Effector memory CD8-positive, alpha-beta T cell (primary cell): ENCODE measurements around the gene GPC3.

ENCODE experiments used
- ATAC-seq: fragments of 150-1000 bp; cut with Tn5 transposase; replicated peaks from 2 replicates; pipeline ENCODE4 v1.10.0; 2021; ENCODE audit warnings: mild to moderate bottlenecking, moderate library complexity
- DNase-seq, 3 experiments: peaks; one replicate each; pipeline ENCODE4 v3.0.0; 2021
- H3K27ac Mint-ChIP-seq, 2 donors: one replicate each; pipeline ENCODE4 v1.8.0; 2022; ENCODE audit warnings: mild to moderate bottlenecking in 2 of 2, mixed read lengths in 2 of 2, moderate library complexity in 2 of 2
- H3K27me3 Mint-ChIP-seq, 2 donors: one replicate each; pipeline ENCODE4 v1.8.0; 2022; ENCODE audit warnings: mixed read lengths in 2 of 2
- H3K36me3 Mint-ChIP-seq: one replicate; pipeline ENCODE4 v1.8.0; 2022; ENCODE audit warnings: mild to moderate bottlenecking, moderate library complexity, mixed read lengths; ENCODE audit not compliant: insufficient read depth
- H3K4me1 Mint-ChIP-seq, 2 donors: one replicate each; pipeline ENCODE4 v1.8.0; 2022; ENCODE audit warnings: low read depth in 2 of 2, mixed read lengths in 2 of 2
- H3K4me3 Mint-ChIP-seq, 2 donors: one replicate each; pipeline ENCODE4 v1.8.0; 2022; ENCODE audit warnings: mild to moderate bottlenecking in 2 of 2, mixed read lengths in 2 of 2, moderate library complexity in 2 of 2
- H3K9me3 Mint-ChIP-seq, 2 donors: one replicate each; pipeline ENCODE4 v1.8.0; 2022; ENCODE audit warnings: mixed read lengths in 2 of 2

The GPC3 gene

GRCh38 chrX:133587071-133587470, 398.3 kb downstream of the GPC3 start:
- DNase-seq = no peak
- no peaks in the 10 kb centered on the region for H3K4me1 Mint-ChIP-seq
- no peak overlapping the region for H3K4me3 Mint-ChIP-seq
- H3K27ac Mint-ChIP-seq = no peak overlapping the region
- H3K36me3 Mint-ChIP-seq = no peaks in the 10 kb centered on the region
- H3K27me3 Mint-ChIP-seq = no peaks in the 10 kb centered on the region
- H3K9me3 Mint-ChIP-seq = peaks cover 0 to 2% of the 10 kb centered on the region in 2 donors
- ATAC-seq = no peak

- H3K4me1 Mint-ChIP-seq = no peaks in the 10 kb centered on the region
- no peak overlapping the region for H3K4me3 Mint-ChIP-seq
- no peaks in the 10 kb centered on the region for H3K27me3 Mint-ChIP-seq
- ATAC-seq (no peak), DNase-seq (no peak)
- no peaks in the 10 kb centered on the region for H3K36me3 Mint-ChIP-seq
- H3K27ac Mint-ChIP-seq = no peak overlapping the region
- H3K9me3 Mint-ChIP-seq = peaks cover 0 to 2% of the 10 kb centered on the region in 2 donors
Measured at GRCh38 chrX:133586443-133586842, 399.0 kb downstream of the GPC3 start.

DNA sequence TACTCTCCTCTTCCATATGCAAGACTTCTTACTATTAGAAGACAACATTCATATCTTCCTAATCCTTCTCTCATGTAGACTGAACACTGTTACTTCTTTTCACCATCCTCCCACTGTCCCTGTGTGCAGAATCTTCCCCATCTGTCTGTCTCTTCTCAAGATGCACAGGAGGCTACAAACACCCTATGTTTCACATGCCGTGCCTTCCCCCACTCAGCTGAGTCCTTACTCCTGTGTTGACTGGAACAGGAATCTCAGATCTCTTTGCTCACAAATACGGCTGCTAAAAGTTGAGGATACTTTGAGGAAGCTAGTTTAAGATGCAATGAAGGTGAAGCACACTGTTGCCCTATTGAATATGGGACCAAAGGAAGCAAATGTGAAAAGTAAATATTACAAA, 401.6 kb downstream of the GPC3 start:
- ATAC-seq (no peak), DNase-seq (no peak)
- H3K27me3 Mint-ChIP-seq = no peaks in the 10 kb centered on the region
- H3K36me3 Mint-ChIP-seq = no peaks in the 10 kb centered on the region
- no peak overlapping the region for H3K27ac Mint-ChIP-seq
- H3K4me3 Mint-ChIP-seq = no peak overlapping the region
- no peaks in the 10 kb centered on the region for H3K4me1 Mint-ChIP-seq
- H3K9me3 Mint-ChIP-seq = peaks cover 0 to 2% of the 10 kb centered on the region in 2 donors

DNA sequence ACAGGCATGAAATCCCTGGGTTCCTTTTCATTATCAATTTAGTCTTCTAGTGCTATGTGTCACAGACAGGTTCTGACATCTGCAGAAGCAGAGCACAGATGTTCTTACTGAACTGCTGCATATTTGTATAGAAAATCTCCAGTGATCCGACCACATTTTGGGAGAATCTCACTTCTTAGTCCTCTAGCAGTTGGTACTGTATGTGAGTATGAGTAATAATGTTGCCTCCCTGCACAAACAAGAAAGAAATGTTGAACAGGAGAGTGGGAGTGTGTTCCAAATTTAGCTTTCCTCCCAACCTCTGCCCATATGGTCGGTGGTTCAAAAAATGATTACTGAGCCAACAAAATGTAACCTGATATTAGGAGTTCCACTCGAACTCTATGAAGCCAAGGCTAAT, 404.8 kb downstream of the GPC3 start:
- H3K4me3 Mint-ChIP-seq = no peak overlapping the region
- peaks cover 0 to 2% of the 10 kb centered on the region in 2 donors for H3K9me3 Mint-ChIP-seq
- no peak for ATAC-seq
- no peak overlapping the region for H3K27ac Mint-ChIP-seq
- no peak for DNase-seq
- H3K36me3 Mint-ChIP-seq = no peaks in the 10 kb centered on the region
- H3K4me1 Mint-ChIP-seq = no peaks in the 10 kb centered on the region
- H3K27me3 Mint-ChIP-seq = no peaks in the 10 kb centered on the region

DNA sequence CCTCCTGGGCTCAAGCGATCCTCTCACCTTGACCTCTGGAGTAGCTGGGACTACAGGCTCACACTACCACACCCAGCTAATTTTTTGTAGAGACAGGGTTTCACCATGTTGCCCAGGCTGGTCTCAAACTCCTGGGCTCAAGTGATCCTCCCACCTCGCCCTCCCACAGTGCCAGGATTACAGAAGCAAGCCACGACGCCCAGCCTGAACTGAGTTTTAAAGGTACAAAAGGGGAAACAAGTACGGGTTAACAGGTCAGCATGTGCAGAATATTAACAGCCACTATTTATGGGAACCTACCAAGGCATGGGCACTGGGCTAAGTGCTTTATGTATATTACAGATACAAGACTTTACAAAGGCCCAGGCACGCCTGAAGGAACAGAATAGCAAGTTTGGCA, 405.8 kb downstream of the GPC3 start:
- no peaks in the 10 kb centered on the region for H3K27me3 Mint-ChIP-seq
- no peak for ATAC-seq
- no peaks in the 10 kb centered on the region for H3K36me3 Mint-ChIP-seq
- DNase-seq = no peak
- H3K9me3 Mint-ChIP-seq = peaks cover 0 to 2% of the 10 kb centered on the region in 2 donors
- no peak overlapping the region for H3K4me3 Mint-ChIP-seq
- no peak overlapping the region for H3K27ac Mint-ChIP-seq
- no peaks in the 10 kb centered on the region for H3K4me1 Mint-ChIP-seq

DNA sequence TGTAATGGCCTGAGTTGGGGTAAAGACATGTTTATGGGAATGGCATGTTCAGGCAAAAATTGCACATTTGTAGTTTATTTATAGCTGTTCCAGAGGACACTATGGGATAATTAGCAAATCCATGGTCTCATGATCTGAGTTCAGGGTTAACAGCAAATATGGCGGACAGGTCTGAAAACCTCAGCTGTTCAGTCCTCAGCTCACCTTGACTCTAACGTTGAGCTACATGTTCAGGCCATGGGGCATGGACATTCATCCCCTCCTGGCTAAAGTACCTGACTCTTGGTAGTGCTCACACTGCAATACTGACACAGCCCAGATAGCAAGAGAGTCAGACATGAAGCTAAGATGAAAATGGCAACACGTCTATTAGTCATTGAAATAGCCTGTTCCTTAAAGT, 408.5 kb downstream of the GPC3 start:
- ATAC-seq = no peak
- Mint-ChIP-seq H3K36me3 (no peaks in the 10 kb centered on the region), H3K27ac (no peak overlapping the region), H3K9me3 (no peaks in the 10 kb centered on the region), H3K4me3 (no peak overlapping the region), H3K27me3 (no peaks in the 10 kb centered on the region), H3K4me1 (no peaks in the 10 kb centered on the region)
- DNase-seq = no peak

DNA sequence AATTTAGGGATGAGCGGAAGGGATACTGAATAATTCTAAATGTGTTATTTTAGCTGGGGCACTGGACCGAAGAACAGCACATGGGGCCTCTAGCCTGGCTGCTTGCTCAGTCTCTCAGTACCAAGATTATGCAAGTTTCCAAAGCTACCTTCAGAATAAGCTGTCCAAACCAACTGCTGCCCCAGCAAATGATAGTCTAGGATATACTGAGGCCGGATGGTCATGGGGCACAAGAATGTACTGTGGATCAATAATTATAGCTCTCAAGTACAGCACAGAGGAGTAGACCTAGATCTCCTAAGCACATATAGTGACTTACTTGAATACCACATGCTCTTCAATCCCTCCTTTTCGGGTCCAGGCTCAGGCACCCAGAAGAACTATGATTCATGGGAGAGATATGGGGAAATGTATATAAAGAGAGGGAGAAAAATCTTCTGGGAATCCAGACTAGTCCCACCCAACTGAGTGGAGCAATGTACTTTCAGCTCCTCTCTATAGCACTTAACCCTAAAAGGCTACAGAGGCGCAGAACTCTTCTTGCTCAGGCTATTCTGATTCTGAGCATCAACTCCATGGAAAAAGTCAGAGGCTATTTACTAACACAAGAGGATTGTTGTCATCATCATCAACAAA, 409.8 kb downstream of the GPC3 start:
- Mint-ChIP-seq H3K27ac (no peak overlapping the region), H3K4me3 (no peak overlapping the region), H3K4me1 (no peaks in the 10 kb centered on the region), H3K27me3 (no peaks in the 10 kb centered on the region), H3K9me3 (no peaks in the 10 kb centered on the region), H3K36me3 (no peaks in the 10 kb centered on the region)
- DNase-seq (no peak), ATAC-seq (no peak)

DNA sequence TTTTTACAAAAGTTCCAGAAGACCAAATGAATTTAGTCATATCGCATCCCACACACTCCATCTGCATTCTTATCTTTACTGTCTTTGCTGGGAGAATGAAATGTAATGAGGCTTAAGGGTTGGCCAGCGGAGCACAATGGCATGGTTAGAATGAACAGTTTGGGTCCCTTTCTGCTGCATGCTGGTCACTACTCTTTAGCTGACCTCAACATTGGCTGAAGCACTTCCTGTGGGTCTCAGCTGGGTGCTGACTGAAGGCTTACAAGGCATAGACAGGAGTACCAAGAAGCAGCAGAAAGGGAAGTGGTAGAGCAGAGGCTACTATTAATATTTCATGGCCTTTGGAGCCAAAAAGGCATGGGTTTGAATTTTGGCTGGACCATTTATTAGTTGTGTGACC, 410.7 kb downstream of the GPC3 start:
- ATAC-seq (no peak), DNase-seq (no peak)

DNA sequence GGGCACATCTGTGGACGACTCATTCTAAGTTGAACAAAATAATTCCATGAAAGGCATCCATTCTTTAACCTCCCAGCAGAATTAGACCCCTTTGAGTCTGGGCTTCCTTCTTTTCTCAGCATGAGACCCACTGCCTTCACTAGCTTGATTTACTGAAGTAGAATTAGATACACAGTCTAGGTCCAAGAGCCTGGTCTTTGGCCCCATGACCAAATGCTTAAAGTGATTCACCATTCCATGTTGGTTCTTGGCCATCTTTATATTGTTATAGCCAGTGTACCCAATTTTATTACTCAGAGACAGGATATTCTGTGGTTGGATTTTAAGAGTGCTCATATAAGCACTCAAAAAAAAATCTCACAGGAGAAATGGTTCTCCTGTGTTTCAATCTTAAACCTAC, 414.8 kb downstream of the GPC3 start:
- H3K4me3 Mint-ChIP-seq = no peak overlapping the region
- no peaks in the 10 kb centered on the region for H3K27me3 Mint-ChIP-seq
- H3K4me1 Mint-ChIP-seq = no peaks in the 10 kb centered on the region
- H3K9me3 Mint-ChIP-seq = peaks cover 0 to 1% of the 10 kb centered on the region in 2 donors
- H3K36me3 Mint-ChIP-seq = no peaks in the 10 kb centered on the region
- DNase-seq (no peak), ATAC-seq (no peak)
- no peak overlapping the region for H3K27ac Mint-ChIP-seq

More for the DNA sequence above, 410.7 kb downstream of the GPC3 start:
- no peak overlapping the region for H3K4me3 Mint-ChIP-seq
- H3K27me3 Mint-ChIP-seq = no peaks in the 10 kb centered on the region
- no peak overlapping the region for H3K27ac Mint-ChIP-seq
- H3K4me1 Mint-ChIP-seq = no peaks in the 10 kb centered on the region
- H3K9me3 Mint-ChIP-seq = no peaks in the 10 kb centered on the region
- H3K36me3 Mint-ChIP-seq = no peaks in the 10 kb centered on the region

DNA sequence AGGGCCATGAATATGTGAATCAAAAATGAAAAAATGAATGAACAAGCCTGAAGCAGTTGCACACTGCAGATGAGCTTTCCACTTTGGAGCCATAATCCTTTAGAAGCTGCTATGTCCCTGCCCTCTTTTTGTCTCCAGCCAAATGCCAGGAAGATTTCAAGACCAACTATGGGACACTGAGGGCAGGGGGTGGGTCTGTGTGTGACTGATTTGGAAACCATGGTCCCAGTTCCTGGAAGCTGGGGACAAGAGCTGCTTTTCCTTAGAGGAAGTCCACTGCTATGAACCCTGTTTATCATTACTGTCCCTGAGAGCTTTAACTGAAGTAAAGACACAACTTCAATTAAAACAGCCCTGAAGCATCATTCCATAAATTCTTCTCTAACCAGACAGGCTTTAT, 416.2 kb downstream of the GPC3 start:
- H3K27ac Mint-ChIP-seq = no peak overlapping the region
- H3K27me3 Mint-ChIP-seq = no peaks in the 10 kb centered on the region
- DNase-seq (no peak), ATAC-seq (no peak)
- no peaks in the 10 kb centered on the region for H3K36me3 Mint-ChIP-seq
- no peaks in the 10 kb centered on the region for H3K4me1 Mint-ChIP-seq
- H3K4me3 Mint-ChIP-seq = no peak overlapping the region
- peaks cover 0 to 1% of the 10 kb centered on the region in 2 donors for H3K9me3 Mint-ChIP-seq

DNA sequence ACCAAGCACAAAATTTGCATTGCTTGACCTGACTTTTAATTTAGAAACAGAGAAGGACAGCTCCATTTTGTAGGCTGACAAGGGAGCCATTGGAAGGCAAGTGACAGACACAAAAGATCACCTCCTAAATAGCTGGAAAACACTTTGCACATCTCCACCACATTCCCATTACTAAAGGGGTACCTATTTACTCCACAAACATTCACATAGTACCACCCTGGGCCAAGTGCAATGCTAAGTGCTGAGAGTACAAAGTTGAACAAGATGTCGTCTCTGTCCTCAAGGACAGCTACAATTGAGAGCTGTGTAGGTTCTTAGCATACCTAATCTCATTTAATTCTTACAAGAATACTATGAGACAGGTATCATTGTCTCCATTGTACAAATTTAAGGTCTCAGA, 417.3 kb downstream of the GPC3 start:
- Mint-ChIP-seq H3K9me3 (peaks cover 0 to 1% of the 10 kb centered on the region in 2 donors), H3K36me3 (no peaks in the 10 kb centered on the region), H3K27me3 (no peaks in the 10 kb centered on the region), H3K27ac (no peak overlapping the region), H3K4me3 (no peak overlapping the region), H3K4me1 (no peaks in the 10 kb centered on the region)
- DNase-seq (no peak), ATAC-seq (no peak)

GRCh38 chrX:133566876-133567275, 418.5 kb downstream of the GPC3 start:
- Mint-ChIP-seq H3K36me3 (no peaks in the 10 kb centered on the region), H3K27ac (no peak overlapping the region)

GRCh38 chrX:133563705-133564104, 421.7 kb downstream of the GPC3 start:
- Mint-ChIP-seq H3K27ac (no peak overlapping the region), H3K27me3 (no peaks in the 10 kb centered on the region), H3K36me3 (no peaks in the 10 kb centered on the region), H3K4me3 (no peak overlapping the region), H3K4me1 (no peaks in the 10 kb centered on the region), H3K9me3 (peaks cover 0 to 3% of the 10 kb centered on the region in 2 donors)
- ATAC-seq (no peak), DNase-seq (no peak)

More at GRCh38 chrX:133566876-133567275, 418.5 kb downstream of the GPC3 start:
- no peaks in the 10 kb centered on the region for H3K4me1 Mint-ChIP-seq
- no peak overlapping the region for H3K4me3 Mint-ChIP-seq
- no peak for DNase-seq
- no peak for ATAC-seq
- peaks cover 0 to 1% of the 10 kb centered on the region in 2 donors for H3K9me3 Mint-ChIP-seq
- no peaks in the 10 kb centered on the region for H3K27me3 Mint-ChIP-seq

- Mint-ChIP-seq H3K36me3 (no peaks in the 10 kb centered on the region), H3K4me3 (no peak overlapping the region), H3K27me3 (no peaks in the 10 kb centered on the region), H3K9me3 (peaks cover 0 to 2% of the 10 kb centered on the region in 2 donors), H3K4me1 (no peaks in the 10 kb centered on the region), H3K27ac (no peak overlapping the region)
- ATAC-seq (no peak), DNase-seq (no peak)
Measured at GRCh38 chrX:133561251-133561650, 424.1 kb downstream of the GPC3 start.

GRCh38 chrX:133559909-133560308, 425.5 kb downstream of the GPC3 start:
- no peaks in the 10 kb centered on the region for H3K36me3 Mint-ChIP-seq
- no peak for DNase-seq
- H3K4me1 Mint-ChIP-seq = no peaks in the 10 kb centered on the region
- no peak for ATAC-seq
- no peaks in the 10 kb centered on the region for H3K27me3 Mint-ChIP-seq
- H3K4me3 Mint-ChIP-seq = no peak overlapping the region
- no peak overlapping the region for H3K27ac Mint-ChIP-seq
- peaks cover 0 to 2% of the 10 kb centered on the region in 2 donors for H3K9me3 Mint-ChIP-seq
